PFSK-1 (cell line): Measurements from ENCODE around the gene SIGLEC9.

Experiments used
- FOXP2 ChIP-seq: optimal IDR thresholded peaks from 2 replicates; pipeline ENCODE3; 2011; ENCODE audit warnings: borderline replicate concordance, control low read depth, inconsistent platforms; ENCODE audit not compliant: insufficient read depth; ENCODE audit errors: extremely low read length, extremely low read depth
- POLR2AphosphoS5 ChIP-seq: IDR thresholded peaks from 2 replicates; pipeline ENCODE4 v1.6.1; 2012; ENCODE audit warnings: low read depth, mild to moderate bottlenecking, control low read depth, low read length, moderate library complexity
- SIN3A ChIP-seq: IDR thresholded peaks from 2 replicates; pipeline ENCODE4 v1.6.1; 2012; ENCODE audit warnings: mild to moderate bottlenecking, low read length, moderate library complexity, borderline replicate concordance; ENCODE audit not compliant: insufficient read depth
- TAF1 ChIP-seq: IDR thresholded peaks from 2 replicates; pipeline ENCODE4 v1.6.1; 2012; ENCODE audit warnings: low read length, control low read depth, borderline replicate concordance; ENCODE audit not compliant: insufficient read depth
- TF ChIP-seq, protein P1 (sequence below), 2 experiments: IDR thresholded peaks; 2 replicates each; pipeline versions ENCODE4 v1.6.1 to v1.8.0; 2011 to 2012; ENCODE audit warnings: low read depth in 2 of 2, low read length in 2 of 2, control low read depth in 1 of 2, inconsistent platforms in 1 of 2, mild to moderate bottlenecking in 1 of 2, moderate library complexity in 1 of 2; ENCODE audit not compliant: insufficient read depth in 1 of 2

DNA sequence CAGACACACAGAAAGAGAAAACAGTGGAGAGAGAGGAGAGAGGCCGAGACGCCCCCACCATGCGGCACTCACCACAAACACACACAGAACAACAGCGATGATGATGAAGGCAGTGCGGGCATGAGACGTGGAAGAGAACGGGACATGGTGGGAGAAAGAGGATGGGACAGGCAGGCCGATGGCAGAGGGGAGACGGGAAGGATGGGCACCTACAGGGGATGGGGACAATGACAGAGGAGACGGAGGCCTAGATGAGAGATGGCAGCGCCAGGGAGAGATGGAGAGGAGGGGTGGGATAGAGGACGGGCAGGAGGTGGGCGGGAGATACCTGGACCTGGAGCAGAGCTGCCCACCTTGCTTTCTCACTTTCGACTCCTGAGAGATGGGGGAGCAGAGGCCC is 40.9 kb upstream of the SIGLEC9 start:
- TF ChIP-seq POLR2AphosphoS5 = no peak
- TF ChIP-seq TAF1 = no peak
- TF ChIP-seq, protein P1, sequence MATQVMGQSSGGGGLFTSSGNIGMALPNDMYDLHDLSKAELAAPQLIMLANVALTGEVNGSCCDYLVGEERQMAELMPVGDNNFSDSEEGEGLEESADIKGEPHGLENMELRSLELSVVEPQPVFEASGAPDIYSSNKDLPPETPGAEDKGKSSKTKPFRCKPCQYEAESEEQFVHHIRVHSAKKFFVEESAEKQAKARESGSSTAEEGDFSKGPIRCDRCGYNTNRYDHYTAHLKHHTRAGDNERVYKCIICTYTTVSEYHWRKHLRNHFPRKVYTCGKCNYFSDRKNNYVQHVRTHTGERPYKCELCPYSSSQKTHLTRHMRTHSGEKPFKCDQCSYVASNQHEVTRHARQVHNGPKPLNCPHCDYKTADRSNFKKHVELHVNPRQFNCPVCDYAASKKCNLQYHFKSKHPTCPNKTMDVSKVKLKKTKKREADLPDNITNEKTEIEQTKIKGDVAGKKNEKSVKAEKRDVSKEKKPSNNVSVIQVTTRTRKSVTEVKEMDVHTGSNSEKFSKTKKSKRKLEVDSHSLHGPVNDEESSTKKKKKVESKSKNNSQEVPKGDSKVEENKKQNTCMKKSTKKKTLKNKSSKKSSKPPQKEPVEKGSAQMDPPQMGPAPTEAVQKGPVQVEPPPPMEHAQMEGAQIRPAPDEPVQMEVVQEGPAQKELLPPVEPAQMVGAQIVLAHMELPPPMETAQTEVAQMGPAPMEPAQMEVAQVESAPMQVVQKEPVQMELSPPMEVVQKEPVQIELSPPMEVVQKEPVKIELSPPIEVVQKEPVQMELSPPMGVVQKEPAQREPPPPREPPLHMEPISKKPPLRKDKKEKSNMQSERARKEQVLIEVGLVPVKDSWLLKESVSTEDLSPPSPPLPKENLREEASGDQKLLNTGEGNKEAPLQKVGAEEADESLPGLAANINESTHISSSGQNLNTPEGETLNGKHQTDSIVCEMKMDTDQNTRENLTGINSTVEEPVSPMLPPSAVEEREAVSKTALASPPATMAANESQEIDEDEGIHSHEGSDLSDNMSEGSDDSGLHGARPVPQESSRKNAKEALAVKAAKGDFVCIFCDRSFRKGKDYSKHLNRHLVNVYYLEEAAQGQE (IDR thresholded peaks at IDR 0.05; ENCODE audit: insufficient read depth in 1 of 2, low read depth in 2 of 2, low read length in 2 of 2) = no peak
- TF ChIP-seq SIN3A = no peak
- no peak for TF ChIP-seq FOXP2
